Liver (tissue), 9 donors: Measurements from ENCODE around the gene KIF15. TPM values are rescaled to one million over a fixed set of nuclear protein-coding genes. Genes with fewer than 3 reads are reported as not detected.
"Not testable (repeated sequence)": the region's sequence is repeated elsewhere in the genome, so short reads cannot be mapped to it uniquely, and the experiment has no call there.

Source experiments
- DNase-seq: peaks from one replicate; pipeline ENCODE4 v3.0.0-alpha.2; 2017; ENCODE audit warnings: low spot score
- H3K27ac ChIP-seq, 2 donors: one replicate each; pipeline ENCODE4 v1.7.0; 2013; ENCODE audit warnings: inconsistent platforms in 2 of 2, low read length in 2 of 2, control low read depth in 1 of 2, low read depth in 1 of 2, mild to moderate bottlenecking in 1 of 2
- H3K27me3 ChIP-seq, 4 donors: one replicate each; pipeline versions ENCODE4 v1.6.1 to v1.7.0; 2013; ENCODE audit warnings: low read length in 3 of 4, inconsistent platforms in 1 of 4, mild to moderate bottlenecking in 1 of 4, moderate library complexity in 1 of 4; ENCODE audit not compliant: control insufficient read depth in 4 of 4, insufficient read depth in 4 of 4
- H3K36me3 ChIP-seq, 4 donors: one replicate each; pipeline versions ENCODE4 v1.6.1 to v1.7.0; 2013; ENCODE audit warnings: low read length in 3 of 4, mild to moderate bottlenecking in 3 of 4, low read depth in 1 of 4, moderate library complexity in 1 of 4; ENCODE audit not compliant: control insufficient read depth in 4 of 4, insufficient read depth in 3 of 4
- H3K4me1 ChIP-seq, 4 donors: one replicate each; pipeline versions ENCODE4 v1.6.1 to v1.7.0; 2013; ENCODE audit warnings: low read length in 3 of 4, mild to moderate bottlenecking in 3 of 4, moderate library complexity in 1 of 4; ENCODE audit not compliant: control insufficient read depth in 4 of 4, insufficient read depth in 4 of 4
- H3K4me3 ChIP-seq, 3 donors: one replicate each; pipeline versions ENCODE4 v1.6.1 to v1.7.0; 2013; ENCODE audit warnings: low read length in 3 of 3, control low read depth in 1 of 3, low read depth in 1 of 3, mild to moderate bottlenecking in 1 of 3
- H3K9ac ChIP-seq, 2 donors: one replicate each; pipeline ENCODE4 v1.7.0; 2013; ENCODE audit warnings: low read length in 2 of 2, mild to moderate bottlenecking in 2 of 2, moderate library complexity in 2 of 2, control low read depth in 1 of 2, low read depth in 1 of 2
- H3K9me3 ChIP-seq, 4 donors: one replicate each; pipeline versions ENCODE4 v1.6.1 to v1.7.0; 2013; ENCODE audit warnings: low read length in 3 of 4; ENCODE audit not compliant: control insufficient read depth in 4 of 4
- EGR1 ChIP-seq, 2 donors: IDR thresholded peaks; 2 replicates each; pipeline ENCODE4 v1.6.1; 2016 to 2018; ENCODE audit warnings: antibody characterized with exemption in 2 of 2, low read depth in 2 of 2
- HNF4A ChIP-seq, 2 donors: conservative IDR thresholded peaks; 2 replicates each; pipeline ENCODE4 v1.6.1; 2016; ENCODE audit warnings: antibody characterized with exemption in 2 of 2, mild to moderate bottlenecking in 2 of 2
- HNF4G ChIP-seq: IDR thresholded peaks from 2 replicates; pipeline ENCODE4 v1.6.1; 2016; ENCODE audit warnings: antibody characterized with exemption
- JUND ChIP-seq, 2 donors: IDR thresholded peaks; 2 replicates each; pipeline ENCODE4 v1.6.1; 2016; ENCODE audit warnings: antibody characterized with exemption in 2 of 2
- RXRA ChIP-seq, 2 donors: IDR thresholded peaks; 2 replicates each; pipeline ENCODE4 v1.6.1; 2017 to 2018; ENCODE audit warnings: antibody characterized with exemption in 2 of 2, mild to moderate bottlenecking in 1 of 2
- SP1 ChIP-seq: IDR thresholded peaks from 2 replicates; pipeline ENCODE4 v1.6.1; 2018; ENCODE audit warnings: antibody characterized with exemption, mild to moderate bottlenecking
- YY1 ChIP-seq: IDR thresholded peaks from 2 replicates; pipeline ENCODE4 v1.6.1; 2016; ENCODE audit warnings: antibody characterized with exemption, mild to moderate bottlenecking
- WGBS: extraction: QIAGEN DNeasy Blood & Tissue Kit; methylation state at CpG from one replicate; pipeline ENCODE4 v1.1.7; 2013; 5-methylcytosine and 5-hydroxymethylcytosine counted together
- polyA plus RNA-seq, 2 donors: library from polyadenylated mRNA; stranded (reverse) in 1 of 2; unstranded in 1 of 2; fragments of 200-250 nt in 1 of 2; fragments of >200 nt in 1 of 2; fragmentation: Nextera tagmentation in 1 of 2; extraction: Ambion mirVana in 1 of 2; gene quantifications; one replicate each; pipeline versions ENCODE4 v1.2.1 to v1.2.3, GENCODE V29; 2013 to 2015
- total RNA-seq, 2 donors: library from RNA; depleted of rRNA; stranded (reverse); fragments of >200 nt; gene quantifications; one replicate each; pipeline ENCODE4 v1.2.3, GENCODE V29; 2014
- TF ChIP-seq, protein P1 (sequence below): IDR thresholded peaks from 2 replicates; pipeline ENCODE4 v1.6.1; 2016; ENCODE audit warnings: antibody characterized with exemption
- TF ChIP-seq, protein P2 (sequence below): IDR thresholded peaks from 2 replicates; pipeline ENCODE4 v1.6.1; 2016; ENCODE audit warnings: antibody characterized with exemption
- TF ChIP-seq, protein P3 (sequence below): IDR thresholded peaks from 2 replicates; pipeline ENCODE4 v1.6.1; 2016; ENCODE audit warnings: antibody characterized with exemption, mild to moderate bottlenecking
- TF ChIP-seq, protein P4 (sequence below): IDR thresholded peaks from 2 replicates; pipeline ENCODE4 v1.6.1; 2016; ENCODE audit warnings: antibody characterized with exemption
- TF ChIP-seq, protein P5 (sequence below): fragments of 150-350 bp; IDR thresholded peaks from 2 replicates; pipeline ENCODE4 v1.5.1; 2017; ENCODE audit warnings: improper control_type of control experiment, low read depth, low read length; ENCODE audit not compliant: missing input control
- donor health status: healthy.
- donor health status: healthy.
- donor health status: healthy.
- donor health status: healthy.
- donor health status: healthy.

KIF15 gene
- total and polyA plus RNA-seq, 4 donors, result under 0.01 to 15.9 (median 0.24) TPM

DNA sequence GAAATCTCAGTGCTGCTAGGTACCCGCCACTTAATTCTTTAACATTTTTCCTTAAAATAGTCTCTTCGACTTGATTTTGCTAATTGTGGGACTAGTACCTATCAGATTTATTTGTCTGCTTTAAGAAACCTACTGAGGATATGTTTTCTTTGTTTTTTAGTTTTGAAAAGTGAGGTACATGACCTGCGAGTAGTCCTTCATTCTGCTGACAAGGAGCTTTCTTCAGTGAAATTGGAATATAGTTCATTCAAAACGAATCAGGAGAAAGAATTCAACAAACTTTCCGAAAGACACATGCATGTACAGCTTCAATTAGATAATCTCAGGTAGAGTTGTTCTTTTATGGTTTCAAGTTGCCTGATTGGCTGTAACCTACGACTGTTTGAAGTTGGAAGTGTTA lies 53.2 kb downstream of the KIF15 start:
- TF ChIP-seq, protein P1, sequence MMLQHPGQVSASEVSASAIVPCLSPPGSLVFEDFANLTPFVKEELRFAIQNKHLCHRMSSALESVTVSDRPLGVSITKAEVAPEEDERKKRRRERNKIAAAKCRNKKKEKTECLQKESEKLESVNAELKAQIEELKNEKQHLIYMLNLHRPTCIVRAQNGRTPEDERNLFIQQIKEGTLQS, result no peak
- TF ChIP-seq JUND (IDR thresholded peaks at IDR 0.05) (no peak), EGR1 (IDR thresholded peaks at IDR 0.05; ENCODE audit: low read depth in 2 of 2) (no peak), SP1 (no peak)
- TF ChIP-seq, protein P2, sequence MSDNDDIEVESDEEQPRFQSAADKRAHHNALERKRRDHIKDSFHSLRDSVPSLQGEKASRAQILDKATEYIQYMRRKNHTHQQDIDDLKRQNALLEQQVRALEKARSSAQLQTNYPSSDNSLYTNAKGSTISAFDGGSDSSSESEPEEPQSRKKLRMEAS, result no peak
- no peaks in the 10 kb centered on the region for H3K27me3 ChIP-seq
- 94% methylated on average over 6 of the region's 6 CpGs for WGBS
- no peaks in the 10 kb centered on the region for H3K9me3 ChIP-seq
- no peak for DNase-seq
- no peaks in the 10 kb centered on the region for H3K36me3 ChIP-seq
- H3K9ac ChIP-seq, result no peak overlapping the region
- H3K4me1 ChIP-seq, result no peaks in the 10 kb centered on the region
- H3K27ac ChIP-seq, result no peak overlapping the region
- no peak overlapping the region for H3K4me3 ChIP-seq

DNA sequence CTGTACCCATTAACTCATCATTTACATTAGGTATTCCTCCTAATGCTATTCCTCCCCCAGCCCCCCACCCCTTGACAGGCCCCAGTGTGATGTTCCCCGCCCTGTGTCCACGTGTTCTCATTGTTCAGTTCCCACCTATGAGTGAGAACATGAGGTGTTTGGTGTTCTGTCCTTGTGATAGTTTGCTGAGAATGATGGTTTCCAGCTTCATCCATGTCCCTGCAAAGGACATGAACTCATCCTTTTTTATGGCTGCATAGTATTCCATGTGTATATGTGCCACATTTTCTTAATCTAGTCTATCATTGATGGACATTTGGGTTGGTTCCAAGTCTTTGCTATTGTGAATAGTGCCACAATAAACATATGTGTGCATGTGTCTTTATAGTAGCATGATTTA lies 54.7 kb downstream of the KIF15 start:
- not testable (repeated sequence) for H3K4me1 ChIP-seq, H3K36me3 ChIP-seq, H3K4me3 ChIP-seq, H3K9ac ChIP-seq, H3K27ac ChIP-seq, H3K27me3 ChIP-seq, DNase-seq, H3K9me3 ChIP-seq
- WGBS, result over 99% methylated on average over 2 of the region's 2 CpGs

DNA sequence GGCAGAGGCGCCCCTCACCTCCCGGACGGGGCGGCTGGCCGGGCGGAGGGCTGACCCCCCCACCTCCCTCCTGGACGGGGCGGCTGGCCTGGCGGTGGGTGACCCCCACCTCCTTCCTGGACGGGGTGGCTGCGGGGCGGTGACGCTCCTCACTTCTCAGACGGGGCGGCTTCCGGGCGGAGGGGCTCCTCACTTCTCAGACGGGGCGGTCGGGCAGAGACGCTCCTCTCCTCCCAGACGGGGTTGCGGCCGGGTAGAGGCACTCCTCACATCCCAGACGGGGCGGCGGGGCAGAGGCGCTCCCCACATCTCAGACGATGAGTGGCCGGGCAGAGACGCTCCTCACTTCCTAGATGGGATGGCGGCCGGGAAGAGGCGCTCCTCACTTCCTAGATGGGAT lies 59.6 kb downstream of the KIF15 start:
- not testable (repeated sequence) for H3K9ac ChIP-seq, H3K9me3 ChIP-seq, H3K27me3 ChIP-seq, H3K36me3 ChIP-seq, H3K27ac ChIP-seq, H3K4me3 ChIP-seq, H3K4me1 ChIP-seq, DNase-seq
- 94% methylated on average over 34 of the region's 34 CpGs for WGBS

DNA sequence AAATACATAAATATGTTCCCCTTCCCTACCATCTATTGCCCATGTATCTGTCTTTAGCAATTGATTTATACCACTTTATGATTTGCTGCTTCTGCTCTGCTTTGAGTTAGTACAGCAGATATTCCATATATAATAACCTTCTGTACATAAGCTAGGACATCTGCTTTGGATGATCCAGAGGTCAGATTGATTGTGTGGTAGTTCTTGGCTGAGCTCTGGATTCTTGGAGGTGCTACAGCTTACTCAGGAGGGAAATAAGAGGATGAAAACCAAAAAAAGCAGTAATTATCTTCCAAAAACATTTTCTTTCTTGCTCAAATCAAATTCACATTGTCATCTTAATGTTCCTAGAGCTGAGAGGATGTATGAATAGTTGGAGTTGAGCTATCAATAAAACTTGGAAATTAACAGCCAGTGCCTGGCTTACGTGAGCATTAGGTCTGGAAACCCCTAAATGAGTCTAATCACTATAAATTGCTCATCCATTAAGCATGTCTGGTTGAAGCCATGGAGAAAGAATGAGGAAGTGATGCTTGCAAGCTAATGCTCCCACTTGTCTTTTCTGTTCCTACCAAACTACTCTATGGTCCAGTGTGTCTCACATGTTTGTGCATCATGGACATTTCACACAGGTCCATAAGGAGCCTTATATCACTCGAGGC lies 63.8 kb downstream of the KIF15 start:
- H3K9me3 ChIP-seq, result no peaks in the 10 kb centered on the region
- H3K9ac ChIP-seq, result no peak overlapping the region
- no peaks in the 10 kb centered on the region for H3K36me3 ChIP-seq
- no peak overlapping the region for H3K27ac ChIP-seq
- WGBS, result 91% methylated on average over 2 of the region's 2 CpGs
- no peak for DNase-seq
- TF ChIP-seq, protein P1, result no peak
- no peak for TF ChIP-seq HNF4G
- TF ChIP-seq, protein P3, sequence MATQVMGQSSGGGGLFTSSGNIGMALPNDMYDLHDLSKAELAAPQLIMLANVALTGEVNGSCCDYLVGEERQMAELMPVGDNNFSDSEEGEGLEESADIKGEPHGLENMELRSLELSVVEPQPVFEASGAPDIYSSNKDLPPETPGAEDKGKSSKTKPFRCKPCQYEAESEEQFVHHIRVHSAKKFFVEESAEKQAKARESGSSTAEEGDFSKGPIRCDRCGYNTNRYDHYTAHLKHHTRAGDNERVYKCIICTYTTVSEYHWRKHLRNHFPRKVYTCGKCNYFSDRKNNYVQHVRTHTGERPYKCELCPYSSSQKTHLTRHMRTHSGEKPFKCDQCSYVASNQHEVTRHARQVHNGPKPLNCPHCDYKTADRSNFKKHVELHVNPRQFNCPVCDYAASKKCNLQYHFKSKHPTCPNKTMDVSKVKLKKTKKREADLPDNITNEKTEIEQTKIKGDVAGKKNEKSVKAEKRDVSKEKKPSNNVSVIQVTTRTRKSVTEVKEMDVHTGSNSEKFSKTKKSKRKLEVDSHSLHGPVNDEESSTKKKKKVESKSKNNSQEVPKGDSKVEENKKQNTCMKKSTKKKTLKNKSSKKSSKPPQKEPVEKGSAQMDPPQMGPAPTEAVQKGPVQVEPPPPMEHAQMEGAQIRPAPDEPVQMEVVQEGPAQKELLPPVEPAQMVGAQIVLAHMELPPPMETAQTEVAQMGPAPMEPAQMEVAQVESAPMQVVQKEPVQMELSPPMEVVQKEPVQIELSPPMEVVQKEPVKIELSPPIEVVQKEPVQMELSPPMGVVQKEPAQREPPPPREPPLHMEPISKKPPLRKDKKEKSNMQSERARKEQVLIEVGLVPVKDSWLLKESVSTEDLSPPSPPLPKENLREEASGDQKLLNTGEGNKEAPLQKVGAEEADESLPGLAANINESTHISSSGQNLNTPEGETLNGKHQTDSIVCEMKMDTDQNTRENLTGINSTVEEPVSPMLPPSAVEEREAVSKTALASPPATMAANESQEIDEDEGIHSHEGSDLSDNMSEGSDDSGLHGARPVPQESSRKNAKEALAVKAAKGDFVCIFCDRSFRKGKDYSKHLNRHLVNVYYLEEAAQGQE, result no peak
- TF ChIP-seq, protein P4, sequence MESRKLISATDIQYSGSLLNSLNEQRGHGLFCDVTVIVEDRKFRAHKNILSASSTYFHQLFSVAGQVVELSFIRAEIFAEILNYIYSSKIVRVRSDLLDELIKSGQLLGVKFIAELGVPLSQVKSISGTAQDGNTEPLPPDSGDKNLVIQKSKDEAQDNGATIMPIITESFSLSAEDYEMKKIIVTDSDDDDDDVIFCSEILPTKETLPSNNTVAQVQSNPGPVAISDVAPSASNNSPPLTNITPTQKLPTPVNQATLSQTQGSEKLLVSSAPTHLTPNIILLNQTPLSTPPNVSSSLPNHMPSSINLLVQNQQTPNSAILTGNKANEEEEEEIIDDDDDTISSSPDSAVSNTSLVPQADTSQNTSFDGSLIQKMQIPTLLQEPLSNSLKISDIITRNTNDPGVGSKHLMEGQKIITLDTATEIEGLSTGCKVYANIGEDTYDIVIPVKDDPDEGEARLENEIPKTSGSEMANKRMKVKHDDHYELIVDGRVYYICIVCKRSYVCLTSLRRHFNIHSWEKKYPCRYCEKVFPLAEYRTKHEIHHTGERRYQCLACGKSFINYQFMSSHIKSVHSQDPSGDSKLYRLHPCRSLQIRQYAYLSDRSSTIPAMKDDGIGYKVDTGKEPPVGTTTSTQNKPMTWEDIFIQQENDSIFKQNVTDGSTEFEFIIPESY, result no peak
- TF ChIP-seq, protein P5, sequence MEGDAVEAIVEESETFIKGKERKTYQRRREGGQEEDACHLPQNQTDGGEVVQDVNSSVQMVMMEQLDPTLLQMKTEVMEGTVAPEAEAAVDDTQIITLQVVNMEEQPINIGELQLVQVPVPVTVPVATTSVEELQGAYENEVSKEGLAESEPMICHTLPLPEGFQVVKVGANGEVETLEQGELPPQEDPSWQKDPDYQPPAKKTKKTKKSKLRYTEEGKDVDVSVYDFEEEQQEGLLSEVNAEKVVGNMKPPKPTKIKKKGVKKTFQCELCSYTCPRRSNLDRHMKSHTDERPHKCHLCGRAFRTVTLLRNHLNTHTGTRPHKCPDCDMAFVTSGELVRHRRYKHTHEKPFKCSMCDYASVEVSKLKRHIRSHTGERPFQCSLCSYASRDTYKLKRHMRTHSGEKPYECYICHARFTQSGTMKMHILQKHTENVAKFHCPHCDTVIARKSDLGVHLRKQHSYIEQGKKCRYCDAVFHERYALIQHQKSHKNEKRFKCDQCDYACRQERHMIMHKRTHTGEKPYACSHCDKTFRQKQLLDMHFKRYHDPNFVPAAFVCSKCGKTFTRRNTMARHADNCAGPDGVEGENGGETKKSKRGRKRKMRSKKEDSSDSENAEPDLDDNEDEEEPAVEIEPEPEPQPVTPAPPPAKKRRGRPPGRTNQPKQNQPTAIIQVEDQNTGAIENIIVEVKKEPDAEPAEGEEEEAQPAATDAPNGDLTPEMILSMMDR, result no peak
- no peak for TF ChIP-seq JUND (IDR thresholded peaks at IDR 0.05)
- TF ChIP-seq SP1, result no peak
- no peak for TF ChIP-seq HNF4A (conservative IDR thresholded peaks at IDR 0.05)
- TF ChIP-seq YY1, result no peak
- TF ChIP-seq, protein P2, result no peak
- TF ChIP-seq RXRA (IDR thresholded peaks at IDR 0.05), result no peak
- H3K4me1 ChIP-seq, result no peaks in the 10 kb centered on the region
- H3K27me3 ChIP-seq, result no peaks in the 10 kb centered on the region
- no peak overlapping the region for H3K4me3 ChIP-seq
